ENCODE data around the gene APOBR. TPM values are rescaled to one million over a fixed set of nuclear protein-coding genes. Genes with fewer than 3 reads are reported as not detected.
"Not testable (repeated sequence)": the region's sequence is repeated elsewhere in the genome, so short reads cannot be mapped to it uniquely, and the experiment has no call there.

APOBR gene
- total RNA-seq, 2 experiments from 2014 or later: 5.5 TPM

- H3K27ac Mint-ChIP-seq: no peak overlapping the region
- H3K4me3 Mint-ChIP-seq: no peak overlapping the region
- DNase-seq (no peak), ATAC-seq (no peak)
- H3K9me3 Mint-ChIP-seq: no peaks in the 10 kb centered on the region
- ChIA-PET CTCF (no interaction called here), POLR2A (interaction anchor here (0.7 to 1.1 kb wide), 3 partner anchors 18 to 282 kb away, joined by 3 read pairs; partner anchors contain the start of gene ATXN2L)
- peaks cover 5% of the 10 kb centered on the region for H3K4me1 Mint-ChIP-seq (ENCODE audit: low read depth)
- intact Hi-C loops (cut with micrococcal nuclease): no loop called here
- TF ChIP-seq CTCF (IDR thresholded peaks at IDR 0.05): no peak
- H3K27me3 Mint-ChIP-seq: no peaks in the 10 kb centered on the region
- no peaks in the 10 kb centered on the region for H3K36me3 Mint-ChIP-seq (ENCODE audit: low read depth)
Observed at GRCh38 chr16:28540346-28540745, 45.9 kb downstream of the APOBR start.

DNA sequence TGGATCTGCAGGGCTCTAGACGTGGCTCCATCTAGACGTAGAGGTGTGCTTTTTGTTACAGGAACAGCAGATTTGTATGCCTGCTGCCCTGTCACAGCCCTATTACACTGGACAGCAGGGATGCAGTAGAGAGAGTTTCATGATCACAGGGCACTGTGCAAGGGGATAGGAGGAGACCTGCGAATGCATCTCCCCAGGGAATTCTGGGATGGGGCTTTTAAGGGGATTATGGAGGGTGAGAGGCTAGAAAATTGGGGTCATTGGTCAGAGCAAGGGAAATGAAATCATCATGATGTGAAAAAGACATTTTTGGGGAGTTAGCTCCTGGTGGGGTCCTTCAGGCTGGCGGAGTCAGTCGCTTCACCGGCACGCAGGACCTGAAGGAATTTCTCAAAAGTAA, 48.2 kb downstream of the APOBR start:
- no peak for DNase-seq
- no peak for ATAC-seq
- Mint-ChIP-seq H3K4me3 (no peak overlapping the region), H3K27ac (no peak overlapping the region), H3K27me3 (no peaks in the 10 kb centered on the region), H3K9me3 (no peaks in the 10 kb centered on the region), H3K4me1 (ENCODE audit: low read depth) (peaks cover 3% of the 10 kb centered on the region), H3K36me3 (ENCODE audit: low read depth) (no peaks in the 10 kb centered on the region)
- ChIA-PET CTCF (interaction anchor here (1.2 kb wide), 1 partner anchor 9 kb away, joined by 3 read pairs; no protein-coding TSS in a partner anchor), POLR2A (no interaction called here)
- TF ChIP-seq CTCF (IDR thresholded peaks at IDR 0.05): no peak
- intact Hi-C loops (cut with micrococcal nuclease): no loop called here

DNA sequence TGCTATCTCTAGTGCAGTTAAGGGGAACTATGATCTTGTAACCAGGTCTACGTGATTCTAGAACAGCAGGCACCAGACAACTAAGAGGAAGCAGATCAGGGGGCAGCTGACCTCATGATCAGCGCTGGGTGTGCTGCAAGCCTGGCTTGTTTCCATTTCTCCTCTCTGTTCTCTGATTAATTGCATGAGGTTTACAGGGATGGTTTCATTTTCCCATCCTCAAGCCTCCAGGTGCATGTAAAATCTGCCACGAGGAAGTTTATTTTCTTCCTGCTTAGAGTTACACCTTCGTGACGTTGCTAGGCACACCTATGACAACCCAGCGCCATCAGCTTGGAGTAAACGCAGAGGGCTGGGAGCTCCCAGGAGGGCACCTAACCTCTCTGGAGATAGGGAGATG, 48.6 kb downstream of the APOBR start:
- DNase-seq (no peak), ATAC-seq (no peak)
- intact Hi-C loops (cut with micrococcal nuclease): no loop called here
- Mint-ChIP-seq H3K4me1 (ENCODE audit: low read depth) (peaks cover 3% of the 10 kb centered on the region), H3K27me3 (no peaks in the 10 kb centered on the region), H3K27ac (no peak overlapping the region), H3K9me3 (no peaks in the 10 kb centered on the region), H3K36me3 (ENCODE audit: low read depth) (no peaks in the 10 kb centered on the region), H3K4me3 (no peak overlapping the region)
- no peak for TF ChIP-seq CTCF (IDR thresholded peaks at IDR 0.05)
- POLR2A ChIA-PET: no interaction called here
- CTCF ChIA-PET: no interaction called here

DNA sequence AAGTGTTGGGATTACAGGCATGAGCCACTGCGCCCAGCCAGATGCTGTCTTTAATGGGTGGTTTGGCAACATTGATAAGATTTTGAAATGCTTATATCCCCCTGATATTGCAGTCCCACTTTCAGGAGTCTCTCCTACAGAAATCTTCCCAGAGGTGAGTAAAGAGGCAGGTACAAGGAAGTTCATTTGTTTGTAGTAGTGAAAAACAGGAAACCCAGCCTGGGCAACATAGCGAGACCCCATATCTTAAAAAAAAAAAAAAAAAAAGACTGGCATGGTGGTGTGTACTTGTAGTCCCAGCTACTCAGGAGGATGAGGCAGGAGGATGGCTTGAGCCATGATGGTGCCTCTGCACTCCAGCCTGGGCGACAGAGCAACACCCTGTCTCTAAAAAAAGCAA, 50.6 kb downstream of the APOBR start:
- intact Hi-C loops (cut with micrococcal nuclease): no loop called here
- TF ChIP-seq CTCF (IDR thresholded peaks at IDR 0.05): no peak
- POLR2A ChIA-PET: no interaction called here
- Mint-ChIP-seq H3K27me3 (no peaks in the 10 kb centered on the region), H3K36me3 (ENCODE audit: low read depth) (no peaks in the 10 kb centered on the region), H3K9me3 (no peaks in the 10 kb centered on the region), H3K4me3 (no peak overlapping the region), H3K4me1 (ENCODE audit: low read depth) (peaks cover 7% of the 10 kb centered on the region), H3K27ac (no peak overlapping the region)
- CTCF ChIA-PET: interaction anchor here (0.9 kb wide), 1 partner anchor 9 kb away, joined by 3 read pairs; the partner anchor contains the start of gene SGF29
- DNase-seq (no peak), ATAC-seq (no peak)

GRCh38 chr16:28545964-28546363, 51.5 kb downstream of the APOBR start:
- H3K4me1 Mint-ChIP-seq (ENCODE audit: low read depth); H3K27ac Mint-ChIP-seq; DNase-seq; CTCF ChIA-PET; ATAC-seq; H3K27me3 Mint-ChIP-seq; H3K4me3 Mint-ChIP-seq; POLR2A ChIA-PET; intact Hi-C loops (cut with micrococcal nuclease); H3K36me3 Mint-ChIP-seq (ENCODE audit: low read depth); H3K9me3 Mint-ChIP-seq: not testable (repeated sequence)

DNA sequence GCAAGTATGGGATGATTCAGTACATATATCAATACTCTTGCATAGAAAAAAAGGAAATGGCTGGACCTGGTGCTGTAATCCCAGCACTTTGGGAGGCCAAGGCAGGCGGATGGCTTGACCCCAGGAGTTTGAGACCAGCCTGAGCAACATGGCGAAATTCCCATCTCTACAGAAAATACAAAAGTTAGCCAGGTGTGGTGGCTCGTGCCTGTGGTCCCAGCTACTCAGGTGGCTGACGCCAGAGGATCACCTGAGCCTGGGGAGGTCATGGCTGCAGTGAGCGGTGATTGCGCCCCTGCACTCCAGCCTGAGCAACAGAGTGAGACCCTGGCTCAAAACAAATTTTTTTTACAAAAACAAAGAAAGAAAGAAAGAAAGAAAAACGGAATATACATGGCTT, 52.2 kb downstream of the APOBR start:
- no peak for ATAC-seq
- intact Hi-C loops (cut with micrococcal nuclease): no loop called here
- Mint-ChIP-seq H3K4me1 (ENCODE audit: low read depth) (peaks cover 7% of the 10 kb centered on the region), H3K27me3 (no peaks in the 10 kb centered on the region), H3K27ac (no peak overlapping the region), H3K36me3 (ENCODE audit: low read depth) (no peaks in the 10 kb centered on the region), H3K4me3 (no peak overlapping the region), H3K9me3 (no peaks in the 10 kb centered on the region)
- no peak for DNase-seq
- ChIA-PET POLR2A (no interaction called here), CTCF (no interaction called here)
- TF ChIP-seq CTCF (IDR thresholded peaks at IDR 0.05): no peak
